K562 (cell line): ENCODE data around the gene ATG7. TPM values are rescaled to one million over a fixed set of nuclear protein-coding genes. Genes with fewer than 3 reads are reported as not detected.

Experiments used
- ATAC-seq: fragments of 200-7000 bp; cut with Tn5 transposase; 3 replicates; pipeline ENCODE4 v1.9.1; 2020; ENCODE audit warnings: moderate library complexity
- BruUV-seq: library from RNA; stranded (reverse); fragments of 400-500 nt; replicated peaks from 2 replicates; lab custom pipeline; 2021; lab: Mats Ljungman, UMichigan
- CTCF ChIA-PET: fragments of 300-600 bp; formaldehyde crosslinking; extraction: SDS; loops from one replicate; lab custom pipeline; 2021; ENCODE audit warnings: low intra/inter-chr PET ratio; lab: Yijun Ruan, JAX
- POLR2A ChIA-PET: fragments of 300-600, 350-650 bp; sonication (Branson Sonifier 250); formaldehyde crosslinking; extraction: SDS; loops from one replicate; lab custom pipeline; 2021; ENCODE audit warnings: antibody characterized with exemption, inconsistent platforms; lab: Yijun Ruan, JAX
- DNase-seq, 4 experiments: peaks; one replicate each; pipeline versions ENCODE4 v3.0.0 to v3.0.0-alpha.2; 2011 to 2018; ENCODE audit warnings: low spot score in 3 of 4, mixed read lengths in 3 of 4; ENCODE audit errors: extremely low read depth in 1 of 4
- FAIRE-seq: peaks from 2 replicates; lab custom pipeline; 2011; peaks lifted over from hg19 to GRCh38; lab: Jason Lieb, UNC
- H2AFZ ChIP-seq: 2 replicates; pipeline ENCODE4 v1.6.0; 2011; ENCODE audit warnings: low read depth, low read length, control low read depth, inconsistent platforms
- H3K27ac ChIP-seq: fragments of 200-600 bp; 3 replicates; pipeline ENCODE4 v1.8.0; 2011; ENCODE audit warnings: low read depth, mild to moderate bottlenecking, control low read depth, inconsistent platforms, low read length, moderate library complexity, mixed read lengths; ENCODE audit errors: extremely low read depth
- H3K27me3 ChIP-seq, 2 experiments: fragments of 300-600 bp in 1 of 2; 2 replicates in 1 of 2; 3 replicates in 1 of 2; pipeline versions ENCODE4 v1.6.0 to v1.8.0; 2011; ENCODE audit warnings: inconsistent platforms in 2 of 2, low read length in 2 of 2, mild to moderate bottlenecking in 1 of 2, mixed read lengths in 1 of 2, moderate library complexity in 1 of 2; ENCODE audit not compliant: control insufficient read depth in 2 of 2, insufficient read depth in 2 of 2
- H3K36me3 ChIP-seq: fragments of 300-600 bp; 3 replicates; pipeline ENCODE4 v1.8.0; 2011; ENCODE audit warnings: mild to moderate bottlenecking, low read length, inconsistent platforms; ENCODE audit not compliant: control insufficient read depth, insufficient read depth
- H3K4me1 ChIP-seq, 2 experiments: fragments of 200-600 bp in 1 of 2; replicated peaks in 1 of 2; 2 replicates in 1 of 2; 3 replicates in 1 of 2; pipeline versions ENCODE4 v1.5.1 to v1.8.0; 2011; ENCODE audit warnings: inconsistent platforms in 2 of 2, low read length in 2 of 2, mild to moderate bottlenecking in 1 of 2, mixed read lengths in 1 of 2, moderate library complexity in 1 of 2; ENCODE audit not compliant: control insufficient read depth in 2 of 2, insufficient read depth in 2 of 2
- H3K4me2 ChIP-seq: 2 replicates; pipeline ENCODE4 v1.6.1; 2011; ENCODE audit warnings: low read length, control low read depth, inconsistent platforms, mixed read lengths; ENCODE audit not compliant: insufficient read depth
- H3K4me3 ChIP-seq: fragments of 200-600 bp; sonication (generic), shearing (Covaris generic); 2 replicates; pipeline ENCODE4 v1.5.1; 2016; ENCODE audit warnings: control low read depth, inconsistent platforms
- H3K79me2 ChIP-seq: fragments of 200-600 bp; 3 replicates; pipeline ENCODE4 v1.8.0; 2011; ENCODE audit warnings: low read length, inconsistent platforms; ENCODE audit not compliant: control insufficient read depth, insufficient read depth
- H3K9ac ChIP-seq, 2 experiments: 2 replicates each; pipeline versions ENCODE4 v1.6.0 to v1.6.1; 2011; ENCODE audit warnings: low read depth in 2 of 2, low read length in 2 of 2, control low read depth in 1 of 2, inconsistent platforms in 1 of 2, mild to moderate bottlenecking in 1 of 2, mixed read lengths in 1 of 2; ENCODE audit not compliant: insufficient read depth in 1 of 2
- H3K9me1 ChIP-seq: one replicate; pipeline ENCODE4 v1.6.0; 2011; ENCODE audit warnings: inconsistent platforms, mild to moderate bottlenecking, low read length, moderate library complexity; ENCODE audit not compliant: control insufficient read depth, insufficient read depth
- H3K9me3 ChIP-seq: replicated peaks from 2 replicates; pipeline ENCODE4 v1.5.1; 2011; ENCODE audit warnings: low read depth, low read length, inconsistent platforms; ENCODE audit not compliant: control insufficient read depth, insufficient read depth
- H4K20me1 ChIP-seq: replicated peaks from 2 replicates; pipeline ENCODE4 v1.6.1; 2011; ENCODE audit warnings: low read length, inconsistent platforms, mixed read lengths; ENCODE audit not compliant: control insufficient read depth, insufficient read depth
- BCOR ChIP-seq: fragments of 450-650 bp; IDR thresholded peaks from 2 replicates; pipeline ENCODE4 v1.6.1; 2016
- CC2D1A ChIP-seq: fragments of 450-650 bp; IDR thresholded peaks from 2 replicates; pipeline ENCODE4 v1.6.1; 2017; ENCODE audit warnings: mild to moderate bottlenecking
- CCNT2 ChIP-seq: IDR thresholded peaks from 2 replicates; pipeline ENCODE4 v1.6.1; 2011; ENCODE audit warnings: borderline replicate concordance, low read depth, mild to moderate bottlenecking, moderate library complexity, mixed read lengths, low read length; ENCODE audit not compliant: insufficient read length; ENCODE audit errors: extremely low read depth
- MCM5 ChIP-seq: fragments of 450-650 bp; IDR thresholded peaks from 2 replicates; pipeline ENCODE4 v1.6.1; 2016; ENCODE audit warnings: low read depth
- NR2C2 ChIP-seq, 2 experiments: fragments of 200-800 bp in 1 of 2; sonication (Bioruptor generic) in 1 of 2; sonication (generic) in 1 of 2; formaldehyde crosslinking in 1 of 2; IDR thresholded peaks; 2 replicates each; pipeline versions ENCODE4 v1.6.1 to v1.8.0; 2016 to 2022; ENCODE audit warnings: mild to moderate bottlenecking in 1 of 2, missing compliant biosample characterization in 1 of 2, missing genetic modification characterization in 1 of 2, missing genetic modification reagents in 1 of 2
- UBTF ChIP-seq, 2 experiments: IDR thresholded peaks; 2 replicates each; pipeline ENCODE4 v1.6.1; 2012; ENCODE audit warnings: improper control_type of control experiment in 2 of 2, low read depth in 2 of 2, low read length in 2 of 2, borderline replicate concordance in 1 of 2
- ZBTB26 ChIP-seq: fragments of 450-650 bp; formaldehyde crosslinking; IDR thresholded peaks from 2 replicates; pipeline ENCODE4 v1.4.0; 2022; ENCODE audit warnings: missing genetic modification characterization
- ZNF280B ChIP-seq: fragments of 250-450 bp; sonication (Bioruptor Pico); IDR thresholded peaks from 2 replicates; pipeline ENCODE4 v1.5.1; 2021; ENCODE audit warnings: mild to moderate bottlenecking
- WGBS: fragments of 100-300 bp; shearing (Covaris generic); methylation state at CpG from one replicate; pipeline ENCODE4 v1.1.6; 2016; ENCODE audit warnings: low coverage, mixed read lengths; ENCODE audit not compliant: insufficient coverage; ENCODE audit errors: missing lambda C conversion rate; 5-methylcytosine and 5-hydroxymethylcytosine counted together
- in situ Hi-C: fragments of 300-500 bp; cut with MboI; formaldehyde crosslinking; loops from 4 replicates; pipeline ENCODE4 v1.15.0; 2018; ENCODE audit warnings: inconsistent platforms, mixed read lengths
- intact Hi-C: fragments of 100-400 bp; cut with micrococcal nuclease; formaldehyde crosslinking; loops from 2 replicates; pipeline ENCODE4 v1.14.2; 2022
- polyA plus RNA-seq, 8 experiments: library from polyadenylated mRNA; depleted of rRNA in 4 of 8; stranded (reverse) in 5 of 8; unstranded in 3 of 8; fragments of >200 nt; fragmentation: Nextera tagmentation in 2 of 8; fragmentation: Illumina TruSeq in 1 of 8; extraction: Ambion mirVana in 2 of 8; extraction: Trizol in 1 of 8; gene quantifications; 2 replicates each; pipeline versions ENCODE4 v1.2.1 to v1.2.3, GENCODE V29; 2011 to 2014; ENCODE audit warnings: inconsistent platforms in 1 of 8, missing spikeins in 1 of 8
- total RNA-seq, 7 experiments: library from RNA; depleted of rRNA in 6 of 7; stranded (reverse); fragments of >200 nt in 6 of 7; fragmentation: Illumina TruSeq in 2 of 7; extraction: Trizol in 2 of 7; gene quantifications; 2 replicates each; pipeline versions ENCODE4 v1.2.1 to v1.2.3, GENCODE V29; 2011 to 2021; ENCODE audit warnings: low replicate concordance in 1 of 7

ATG7 gene
- total and polyA plus RNA-seq, 9 of the 15 experiments (the other 6 are each of a cell fraction or from before 2014, with no cell fraction given): 18.3 to 45.3 (median 33.6) TPM

- H3K9ac ChIP-seq: no peak overlapping the region
- TF ChIP-seq MCM5: no peak
- TF ChIP-seq ZNF280B: no peak
- no peak for TF ChIP-seq CC2D1A
- H3K9me1 ChIP-seq: no peaks in the 10 kb centered on the region
- 70% methylated on average over 12 of the region's 12 CpGs for WGBS
- H4K20me1 ChIP-seq: peaks cover 14% of the 10 kb centered on the region
- no peak overlapping the region for H3K27ac ChIP-seq
- H3K4me1 ChIP-seq: peaks cover 0 to 17% of the 10 kb centered on the region in 2 experiments; a peak in 1 of 5 replicates
- FAIRE-seq: no peak
- CTCF ChIA-PET: no interaction called here
- H3K27me3 ChIP-seq: peaks cover 0 to 4% of the 10 kb centered on the region in 2 experiments; a peak in 1 of 5 replicates
- H3K36me3 ChIP-seq: no peaks in the 10 kb centered on the region; the same call in 2 of the 3 replicates
- intact Hi-C loops: no loop called here
- H3K4me2 ChIP-seq: no peak overlapping the region
- no peak overlapping the region for H3K4me3 ChIP-seq
- in situ Hi-C loops: no loop called here
- no peak overlapping the region for H2AFZ ChIP-seq
- no peak for ATAC-seq
- H3K79me2 ChIP-seq: no peaks in the 10 kb centered on the region
- H3K9me3 ChIP-seq: no peaks in the 10 kb centered on the region
- no TSS peak for BruUV-seq
- POLR2A ChIA-PET: interaction anchor here (1.8 kb wide), 1 partner anchor 8 kb away, joined by 4 read pairs; no protein-coding TSS in a partner anchor
- DNase-seq: no peak
These were observed 293.3 kb downstream of the ATG7 start for GRCh38 chr3:11565492-11565891.

GRCh38 chr3:11565932-11566331 lies 293.7 kb downstream of the ATG7 start:
- Histone ChIP-seq H3K27ac (no peak overlapping the region), H3K9me1 (no peaks in the 10 kb centered on the region), H3K9ac (no peak overlapping the region), H3K4me3 (no peak overlapping the region), H3K79me2 (no peaks in the 10 kb centered on the region), H3K4me1 (peaks cover 0 to 13% of the 10 kb centered on the region in 2 experiments; a peak in 1 of 5 replicates), H3K27me3 (peaks cover 0 to 8% of the 10 kb centered on the region in 2 experiments; a peak in 1 of 5 replicates), H3K4me2 (no peak overlapping the region), H3K36me3 (no peaks in the 10 kb centered on the region; the same call in 2 of the 3 replicates), H2AFZ (no peak overlapping the region), H3K9me3 (no peaks in the 10 kb centered on the region), H4K20me1 (peaks cover 14% of the 10 kb centered on the region)
- no peak for ATAC-seq
- in situ Hi-C loops (no loop called here), intact Hi-C loops (no loop called here)
- TF ChIP-seq BCOR (no peak), NR2C2 (CRISPR knock-in tag; IDR thresholded peaks at IDR 0.05) (no peak), NR2C2 (tag; IDR thresholded peaks at IDR 0.05) (no peak), ZBTB26 (CRISPR knock-in tag) (no peak), UBTF (IDR thresholded peaks at IDR 0.05; ENCODE audit: borderline replicate concordance in 1 of 2, low read depth in 2 of 2, low read length in 2 of 2) (no peak), CCNT2 (no peak)
- 80% methylated on average over 9 of the region's 9 CpGs for whole genome bisulfite sequencing
- no peak for DNase-seq
- ChIA-PET POLR2A (interaction anchor here (0.6 to 1.8 kb wide), 3 partner anchors 9 to 224 kb away, joined by 3 to 4 read pairs (median 3); no protein-coding TSS in a partner anchor), CTCF (no interaction called here)
- no peak for FAIRE-seq
- BruUV-seq: no TSS peak
